B cell (primary cell): ENCODE results near the gene CDC42EP2.

Experiments
- EZH2 ChIP-seq: IDR thresholded peaks from 2 replicates; pipeline ENCODE4 v1.6.1; 2012; ENCODE audit warnings: borderline replicate concordance, low read depth, mild to moderate bottlenecking, moderate library complexity, low read length; ENCODE audit not compliant: insufficient read depth, poor library complexity, severe bottlenecking
- TF ChIP-seq, protein P1 (sequence below): fragments of 200-600 bp; IDR thresholded peaks from one replicate; pipeline ENCODE4 v1.8.0; 2022; ENCODE audit warnings: antibody characterized with exemption, mild to moderate bottlenecking

DNA sequence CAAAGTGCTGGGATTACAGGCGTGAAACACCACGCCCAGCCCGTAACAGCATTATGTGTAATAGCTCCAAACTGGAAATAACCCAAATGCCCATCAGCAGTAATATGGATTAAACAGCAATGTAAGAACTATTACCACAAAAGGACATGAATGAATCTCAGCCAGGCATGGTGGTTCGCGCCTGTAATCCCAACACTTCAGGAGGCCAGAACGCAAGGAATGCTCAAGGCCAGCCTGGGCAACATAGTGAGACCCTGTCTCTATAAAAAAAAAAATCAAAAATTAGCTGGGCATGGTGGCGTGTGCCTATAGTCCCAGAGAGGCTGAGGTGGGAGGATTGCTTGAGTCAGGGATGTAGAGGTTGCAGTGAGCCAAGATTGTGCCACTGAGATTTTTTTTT lies 15.9 kb downstream of the CDC42EP2 start:
- no peak for TF ChIP-seq EZH2
- TF ChIP-seq, protein P1, sequence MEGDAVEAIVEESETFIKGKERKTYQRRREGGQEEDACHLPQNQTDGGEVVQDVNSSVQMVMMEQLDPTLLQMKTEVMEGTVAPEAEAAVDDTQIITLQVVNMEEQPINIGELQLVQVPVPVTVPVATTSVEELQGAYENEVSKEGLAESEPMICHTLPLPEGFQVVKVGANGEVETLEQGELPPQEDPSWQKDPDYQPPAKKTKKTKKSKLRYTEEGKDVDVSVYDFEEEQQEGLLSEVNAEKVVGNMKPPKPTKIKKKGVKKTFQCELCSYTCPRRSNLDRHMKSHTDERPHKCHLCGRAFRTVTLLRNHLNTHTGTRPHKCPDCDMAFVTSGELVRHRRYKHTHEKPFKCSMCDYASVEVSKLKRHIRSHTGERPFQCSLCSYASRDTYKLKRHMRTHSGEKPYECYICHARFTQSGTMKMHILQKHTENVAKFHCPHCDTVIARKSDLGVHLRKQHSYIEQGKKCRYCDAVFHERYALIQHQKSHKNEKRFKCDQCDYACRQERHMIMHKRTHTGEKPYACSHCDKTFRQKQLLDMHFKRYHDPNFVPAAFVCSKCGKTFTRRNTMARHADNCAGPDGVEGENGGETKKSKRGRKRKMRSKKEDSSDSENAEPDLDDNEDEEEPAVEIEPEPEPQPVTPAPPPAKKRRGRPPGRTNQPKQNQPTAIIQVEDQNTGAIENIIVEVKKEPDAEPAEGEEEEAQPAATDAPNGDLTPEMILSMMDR = no peak
